Hematopoietic multipotent progenitor cell (in vitro differentiated cells): ENCODE data around the gene SON. TPM values are rescaled to one million over a fixed set of nuclear protein-coding genes. Genes with fewer than 3 reads are reported as not detected.

ENCODE experiments used
- DNase-seq, 3 donors: peaks; one replicate each; pipeline ENCODE4 v3.0.0-alpha.2; 2011 to 2015; ENCODE audit warnings: low read depth in 2 of 3, low spot score in 2 of 3
- total RNA-seq: library from RNA; depleted of rRNA; stranded (reverse); fragments of >200 nt; gene quantifications from one replicate; pipeline ENCODE4 v1.2.3, GENCODE V29; 2012

SON gene
- total RNA-seq, 1 donor, result 282 TPM

- DNase-seq, result peak; percentile 55 to 83 (median 81)
Measured at GRCh38 chr21:33541756-33542639, 840 bp upstream of the SON start, which contains the start of gene GART. Gene GART, minus strand, starts transcription at chr21:33542117. Its CDS starts 2,802 bp downstream, at chr21:33539315.

GRCh38 chr21:33543505-33544129 lies 779 bp downstream of the SON start:
- peak in 1 of 3 donors; percentile 12 for DNase-seq

DNA sequence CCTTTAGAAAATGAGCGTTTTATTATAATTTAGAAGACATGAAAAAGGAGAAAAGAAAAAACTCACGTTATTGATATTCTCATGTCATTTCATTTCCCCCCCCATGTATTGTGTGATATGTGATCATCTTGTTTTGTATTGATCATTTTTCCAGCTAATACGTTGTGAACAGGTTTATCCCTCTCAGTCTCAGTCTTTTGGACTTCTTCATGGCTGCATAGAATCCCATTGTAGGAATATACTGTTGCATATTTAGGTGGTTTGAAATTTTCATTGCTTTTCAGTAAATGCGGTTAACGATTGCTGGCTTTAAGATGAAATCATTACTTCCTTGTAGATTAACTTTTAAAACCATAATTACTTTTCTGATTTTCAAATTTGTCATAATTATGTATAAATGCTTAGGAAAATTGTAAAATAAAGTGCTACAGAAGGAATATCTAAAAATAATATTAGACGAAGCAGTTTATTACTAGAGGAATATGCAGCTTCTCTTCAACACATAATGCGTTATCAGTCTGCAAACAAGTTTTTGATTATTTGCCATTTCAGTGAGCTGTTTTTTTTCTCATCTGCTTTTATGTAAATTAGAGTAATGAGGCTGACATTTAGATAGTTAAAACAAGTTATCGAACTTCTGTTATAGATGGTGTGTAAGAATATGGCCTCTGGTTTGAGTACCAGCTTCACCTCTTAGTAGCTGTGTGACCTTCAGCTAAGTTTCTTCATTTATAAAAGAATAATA lies 1.8 kb downstream of the SON start:
- DNase-seq, result no peak

GRCh38 chr21:33546086-33546485 lies 3.2 kb downstream of the SON start:
- peak in 2 of 3 donors; percentile 11 to 42 for DNase-seq

DNA sequence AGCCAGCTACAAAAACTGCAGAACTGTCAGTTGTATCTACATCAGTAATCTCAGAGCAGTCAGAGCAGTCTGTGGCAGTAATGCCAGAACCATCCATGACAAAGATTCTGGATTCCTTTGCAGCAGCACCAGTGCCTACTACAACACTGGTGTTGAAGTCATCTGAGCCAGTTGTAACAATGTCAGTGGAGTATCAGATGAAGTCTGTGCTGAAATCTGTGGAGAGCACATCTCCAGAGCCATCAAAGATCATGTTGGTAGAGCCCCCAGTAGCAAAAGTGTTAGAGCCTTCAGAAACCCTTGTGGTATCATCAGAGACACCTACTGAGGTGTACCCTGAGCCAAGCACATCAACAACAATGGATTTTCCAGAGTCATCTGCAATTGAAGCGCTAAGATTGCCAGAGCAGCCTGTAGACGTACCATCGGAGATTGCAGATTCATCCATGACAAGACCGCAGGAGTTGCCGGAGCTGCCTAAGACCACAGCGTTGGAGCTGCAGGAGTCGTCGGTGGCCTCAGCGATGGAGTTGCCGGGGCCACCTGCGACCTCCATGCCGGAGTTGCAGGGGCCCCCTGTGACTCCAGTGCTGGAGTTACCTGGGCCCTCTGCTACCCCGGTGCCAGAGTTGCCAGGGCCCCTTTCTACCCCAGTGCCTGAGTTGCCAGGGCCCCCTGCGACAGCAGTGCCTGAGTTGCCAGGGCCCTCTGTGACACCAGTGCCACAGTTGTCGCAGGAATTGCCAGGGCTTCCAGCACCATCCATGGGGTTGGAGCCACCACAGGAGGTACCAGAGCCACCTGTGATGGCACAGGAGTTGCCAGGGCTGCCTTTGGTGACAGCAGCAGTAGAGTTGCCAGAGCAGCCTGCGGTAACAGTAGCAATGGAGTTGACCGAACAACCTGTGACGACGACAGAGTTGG lies 7.3 kb downstream of the SON start:
- DNase-seq, result no peak

DNA sequence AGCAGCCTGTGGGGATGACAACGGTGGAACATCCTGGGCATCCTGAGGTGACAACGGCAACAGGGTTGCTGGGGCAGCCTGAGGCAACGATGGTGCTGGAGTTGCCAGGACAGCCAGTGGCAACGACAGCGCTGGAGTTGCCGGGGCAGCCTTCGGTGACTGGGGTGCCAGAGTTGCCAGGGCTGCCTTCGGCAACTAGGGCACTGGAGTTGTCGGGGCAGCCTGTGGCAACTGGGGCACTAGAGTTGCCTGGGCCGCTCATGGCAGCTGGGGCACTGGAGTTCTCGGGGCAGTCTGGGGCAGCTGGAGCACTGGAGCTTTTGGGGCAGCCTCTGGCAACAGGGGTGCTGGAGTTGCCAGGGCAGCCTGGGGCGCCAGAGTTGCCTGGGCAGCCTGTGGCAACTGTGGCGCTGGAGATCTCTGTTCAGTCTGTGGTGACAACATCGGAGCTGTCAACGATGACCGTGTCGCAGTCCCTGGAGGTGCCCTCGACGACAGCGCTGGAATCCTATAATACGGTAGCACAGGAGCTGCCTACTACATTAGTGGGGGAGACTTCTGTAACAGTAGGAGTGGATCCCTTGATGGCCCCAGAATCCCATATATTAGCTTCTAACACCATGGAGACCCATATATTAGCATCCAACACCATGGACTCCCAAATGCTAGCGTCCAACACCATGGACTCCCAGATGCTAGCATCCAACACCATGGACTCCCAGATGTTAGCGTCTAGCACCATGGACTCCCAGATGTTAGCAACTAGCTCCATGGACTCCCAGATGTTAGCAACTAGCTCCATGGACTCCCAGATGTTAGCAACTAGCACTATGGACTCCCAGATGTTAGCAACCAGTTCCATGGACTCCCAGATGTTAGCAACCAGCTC lies 8.2 kb downstream of the SON start:
- DNase-seq, result no peak

DNA sequence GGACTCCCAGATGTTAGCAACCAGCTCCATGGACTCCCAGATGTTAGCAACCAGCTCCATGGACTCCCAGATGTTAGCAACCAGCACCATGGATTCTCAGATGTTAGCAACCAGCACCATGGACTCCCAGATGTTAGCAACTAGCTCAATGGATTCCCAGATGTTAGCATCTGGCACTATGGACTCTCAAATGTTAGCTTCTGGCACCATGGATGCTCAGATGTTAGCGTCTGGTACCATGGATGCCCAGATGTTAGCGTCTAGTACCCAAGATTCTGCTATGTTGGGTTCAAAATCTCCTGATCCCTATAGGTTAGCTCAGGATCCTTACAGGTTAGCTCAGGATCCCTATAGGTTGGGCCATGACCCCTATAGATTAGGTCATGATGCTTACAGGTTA lies 8.8 kb downstream of the SON start:
- no peak for DNase-seq

DNA sequence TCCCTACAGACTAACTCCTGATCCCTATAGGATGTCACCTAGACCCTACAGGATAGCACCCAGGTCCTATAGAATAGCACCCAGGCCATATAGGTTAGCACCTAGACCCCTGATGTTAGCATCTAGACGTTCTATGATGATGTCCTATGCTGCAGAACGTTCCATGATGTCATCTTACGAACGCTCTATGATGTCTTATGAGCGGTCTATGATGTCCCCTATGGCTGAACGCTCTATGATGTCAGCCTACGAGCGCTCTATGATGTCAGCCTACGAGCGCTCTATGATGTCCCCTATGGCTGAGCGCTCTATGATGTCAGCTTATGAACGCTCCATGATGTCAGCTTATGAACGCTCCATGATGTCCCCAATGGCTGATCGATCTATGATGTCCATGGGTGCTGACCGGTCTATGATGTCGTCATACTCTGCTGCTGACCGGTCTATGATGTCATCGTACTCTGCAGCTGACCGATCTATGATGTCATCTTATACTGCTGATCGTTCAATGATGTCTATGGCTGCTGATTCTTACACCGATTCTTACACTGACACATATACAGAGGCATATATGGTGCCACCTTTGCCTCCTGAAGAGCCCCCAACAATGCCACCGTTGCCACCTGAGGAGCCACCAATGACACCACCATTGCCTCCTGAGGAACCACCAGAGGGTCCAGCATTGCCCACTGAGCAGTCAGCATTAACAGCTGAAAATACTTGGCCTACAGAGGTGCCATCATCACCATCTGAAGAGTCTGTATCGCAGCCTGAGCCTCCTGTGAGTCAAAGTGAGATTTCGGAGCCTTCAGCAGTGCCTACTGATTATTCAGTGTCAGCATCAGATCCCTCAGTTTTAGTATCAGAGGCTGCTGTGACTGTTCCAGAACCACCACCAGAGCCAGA lies 9.5 kb downstream of the SON start:
- no peak for DNase-seq

DNA sequence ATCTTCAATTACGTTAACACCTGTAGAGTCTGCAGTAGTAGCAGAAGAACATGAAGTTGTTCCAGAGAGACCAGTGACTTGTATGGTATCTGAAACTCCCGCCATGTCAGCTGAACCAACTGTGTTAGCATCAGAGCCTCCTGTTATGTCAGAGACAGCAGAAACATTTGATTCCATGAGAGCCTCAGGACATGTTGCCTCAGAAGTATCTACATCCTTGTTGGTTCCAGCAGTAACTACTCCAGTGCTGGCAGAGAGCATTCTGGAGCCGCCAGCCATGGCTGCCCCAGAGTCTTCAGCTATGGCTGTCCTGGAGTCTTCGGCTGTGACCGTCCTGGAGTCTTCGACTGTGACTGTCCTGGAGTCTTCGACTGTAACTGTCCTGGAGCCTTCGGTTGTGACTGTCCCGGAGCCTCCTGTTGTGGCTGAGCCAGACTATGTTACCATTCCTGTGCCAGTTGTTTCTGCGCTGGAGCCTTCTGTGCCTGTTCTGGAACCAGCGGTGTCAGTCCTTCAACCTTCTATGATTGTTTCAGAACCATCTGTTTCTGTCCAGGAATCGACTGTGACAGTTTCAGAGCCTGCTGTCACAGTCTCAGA lies 10.3 kb downstream of the SON start:
- no peak for DNase-seq

GRCh38 chr21:33554236-33554981 lies 11.6 kb downstream of the SON start:
- no peak for DNase-seq

DNA sequence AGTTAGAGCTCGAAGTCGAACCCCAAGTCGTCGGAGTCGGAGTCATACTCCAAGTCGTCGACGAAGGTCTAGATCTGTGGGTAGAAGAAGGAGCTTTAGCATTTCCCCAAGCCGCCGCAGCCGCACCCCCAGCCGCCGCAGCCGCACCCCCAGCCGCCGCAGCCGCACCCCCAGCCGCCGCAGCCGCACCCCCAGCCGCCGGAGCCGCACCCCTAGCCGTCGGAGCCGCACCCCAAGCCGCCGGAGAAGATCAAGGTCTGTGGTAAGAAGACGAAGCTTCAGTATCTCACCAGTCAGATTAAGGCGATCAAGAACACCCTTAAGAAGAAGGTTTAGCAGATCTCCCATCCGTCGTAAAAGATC lies 12.1 kb downstream of the SON start:
- DNase-seq, result no peak

- DNase-seq, result no peak
Measured at GRCh38 chr21:33557447-33557846, 14.6 kb downstream of the SON start.

DNA sequence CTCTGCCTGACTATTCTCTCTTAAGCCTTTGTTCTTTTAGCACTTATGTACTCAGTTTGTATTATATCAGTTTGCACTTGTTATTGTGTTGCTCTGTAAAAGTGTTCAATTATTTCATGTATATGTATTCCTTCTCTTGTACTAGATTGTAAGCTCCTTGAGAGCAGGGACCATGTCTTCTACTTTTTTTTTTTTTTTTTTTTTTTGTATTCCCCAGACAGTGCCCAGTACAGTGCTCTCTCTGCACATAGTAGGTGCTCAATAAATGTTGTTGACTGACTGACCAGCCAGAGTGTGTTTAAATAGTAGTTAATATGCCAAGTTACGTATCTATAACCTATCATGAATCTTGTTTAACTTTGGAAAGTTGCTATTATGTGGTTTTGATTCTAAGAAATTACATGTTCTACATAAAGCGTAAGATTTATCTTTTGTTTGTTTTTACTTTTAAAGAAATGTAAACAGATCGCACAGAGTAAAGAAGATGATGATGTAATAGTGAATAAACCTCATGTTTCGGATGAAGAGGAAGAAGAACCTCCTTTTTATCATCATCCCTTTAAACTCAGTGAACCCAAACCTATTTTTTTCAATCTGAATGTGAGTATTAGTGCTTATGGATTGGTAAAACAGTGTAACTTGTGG lies 16.1 kb downstream of the SON start:
- DNase-seq, result no peak

DNA sequence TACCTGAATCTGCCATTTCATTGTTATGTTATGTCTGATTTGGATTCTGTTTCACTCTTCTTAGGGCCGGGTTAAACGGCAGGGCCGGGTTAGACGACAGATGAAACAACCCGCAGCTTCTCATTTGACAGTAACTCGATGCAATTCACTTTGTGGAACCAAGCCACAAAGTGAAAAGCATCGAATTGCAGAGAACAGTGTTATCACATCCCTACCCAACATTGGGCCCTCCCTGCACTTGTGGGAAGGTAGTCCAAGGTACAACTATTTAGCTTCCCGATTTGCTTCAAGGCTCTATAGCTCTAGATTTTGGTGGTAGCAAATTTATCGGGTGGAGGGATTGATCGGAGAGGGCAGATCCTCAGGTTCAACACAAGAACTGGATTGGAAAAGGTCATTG lies 17.0 kb downstream of the SON start:
- no peak for DNase-seq

- no peak for DNase-seq
Measured at GRCh38 chr21:33560965-33561364, 18.1 kb downstream of the SON start.

- no peak for DNase-seq
Measured at GRCh38 chr21:33561373-33561772, 18.5 kb downstream of the SON start.

DNA sequence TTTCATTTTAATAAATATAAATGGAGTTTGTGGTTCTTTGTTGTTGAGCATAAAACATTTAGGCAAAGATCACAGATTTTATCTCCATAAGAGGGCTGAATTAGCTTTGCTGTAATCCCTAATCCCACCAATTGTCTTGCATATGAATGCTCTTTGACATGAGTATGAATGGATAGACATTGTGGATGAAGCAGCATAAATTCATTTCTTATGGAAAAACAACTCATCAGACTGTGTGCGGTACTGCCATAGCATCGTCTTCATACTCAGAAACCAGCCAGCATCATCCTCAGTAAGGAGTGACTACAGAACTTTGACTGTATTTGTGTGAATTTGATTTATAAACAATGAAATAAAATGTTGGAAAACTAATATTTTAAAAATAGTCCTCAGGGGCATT lies 19.6 kb downstream of the SON start:
- DNase-seq, result no peak
